DLD1 (cell line): Measurements from ENCODE around the gene MS4A2.
"Not testable (repeated sequence)": the region's sequence is repeated elsewhere in the genome, so short reads cannot be mapped to it uniquely, and the experiment has no call there.

Source experiments
- in situ Hi-C: cut with HindIII; loops from 2 replicates; pipeline ENCODE4 v1.10.0; 2017; ENCODE audit warnings: low sequenced_read_pairs

MS4A2 gene

DNA sequence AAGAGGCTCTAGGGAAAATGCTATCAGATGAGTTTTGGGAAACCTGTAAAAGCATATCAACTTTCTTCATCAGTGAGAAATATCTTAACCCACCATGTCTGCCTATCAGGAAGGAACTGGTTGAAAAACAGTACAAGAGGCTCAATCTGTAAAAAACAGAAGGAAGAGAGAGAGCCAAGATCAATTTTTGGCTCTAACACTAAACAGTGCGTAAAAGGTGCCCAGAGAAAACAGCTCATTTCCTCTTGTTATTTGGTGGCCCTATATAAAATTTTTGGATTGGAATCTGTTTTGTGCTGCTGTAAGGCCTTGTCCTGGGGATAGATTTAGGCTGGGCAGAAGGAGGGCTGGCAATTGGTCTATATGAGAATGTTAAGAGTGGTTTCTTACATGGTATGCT lies 12.1 kb downstream of the MS4A2 start:
- in situ Hi-C loops: no loop called here

DNA sequence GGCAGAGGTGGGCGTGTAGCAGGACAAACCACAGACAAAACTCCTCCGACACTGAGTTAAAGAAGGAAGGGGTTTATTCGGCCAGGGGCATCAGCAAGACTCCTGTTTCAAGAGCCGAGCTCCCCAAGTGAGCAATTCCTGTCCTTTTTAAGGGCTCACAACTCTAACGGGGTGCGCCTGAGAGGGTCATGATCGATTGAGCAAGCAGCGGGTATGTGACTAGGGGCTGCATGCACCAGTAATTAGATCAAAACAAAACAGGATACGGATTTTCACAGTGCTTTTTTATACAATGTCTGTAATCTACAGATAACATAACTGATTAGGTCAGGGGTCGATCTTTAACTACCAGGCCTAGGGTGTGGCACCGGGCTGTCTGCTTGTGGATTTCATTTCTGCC lies 12.9 kb downstream of the MS4A2 start:
- in situ Hi-C loops: not testable (repeated sequence)

DNA sequence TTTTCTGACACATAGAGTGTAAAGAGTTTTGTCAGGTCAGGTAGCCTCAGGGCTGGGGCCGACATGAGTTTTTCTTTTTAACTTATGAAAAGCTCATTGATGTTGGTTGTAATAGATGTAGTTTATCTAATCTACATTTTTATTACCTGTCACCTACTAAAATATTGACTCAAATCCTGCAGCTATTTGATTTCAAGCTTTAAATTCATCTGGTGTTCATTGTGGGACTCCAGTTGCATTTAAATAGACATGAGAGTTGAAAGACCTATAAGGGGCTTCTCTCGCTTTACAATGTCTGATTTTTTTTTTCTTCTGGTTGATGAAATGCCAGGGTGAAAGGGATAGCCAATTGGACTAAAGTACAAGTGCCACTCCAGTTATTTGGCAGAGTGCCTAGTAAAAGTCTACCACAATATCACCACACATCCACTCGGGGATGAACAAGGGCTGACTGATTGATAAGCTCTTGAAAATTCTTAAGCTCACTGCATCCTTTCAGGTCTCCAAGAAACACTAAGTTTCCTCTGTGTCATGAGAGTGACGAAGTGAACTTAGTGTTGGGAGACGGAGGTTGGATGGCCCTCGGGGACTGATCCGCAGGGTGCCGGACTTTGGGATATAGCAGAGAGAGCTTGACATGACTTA lies 16.1 kb downstream of the MS4A2 start:
- in situ Hi-C loops: not testable (repeated sequence)

GRCh38 chr11:60108631-60109030 lies 20.2 kb downstream of the MS4A2 start:
- in situ Hi-C loops: not testable (repeated sequence)

- in situ Hi-C loops: no loop called here
These were observed 23.3 kb downstream of the MS4A2 start for GRCh38 chr11:60111793-60112192.

GRCh38 chr11:60116996-60117790 lies 28.7 kb downstream of the MS4A2 start:
- in situ Hi-C loops: no loop called here

DNA sequence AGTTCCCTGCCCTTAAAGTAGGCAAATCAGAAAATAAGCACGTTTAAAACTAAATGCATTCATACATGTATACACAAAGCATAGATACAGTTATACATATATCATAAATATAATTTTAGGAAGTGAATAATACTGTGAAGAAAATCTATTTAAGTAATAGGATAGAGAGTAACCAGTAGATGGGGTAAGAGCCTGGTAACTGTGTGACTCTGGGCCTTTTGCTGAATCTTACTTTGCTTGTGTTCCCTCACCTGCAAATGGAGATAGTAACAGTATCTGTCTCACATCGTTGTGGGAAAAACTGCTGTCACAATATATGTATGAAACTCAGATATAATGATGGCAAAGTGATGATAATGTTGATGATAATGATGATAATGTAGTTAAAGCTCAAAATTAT lies 29.9 kb downstream of the MS4A2 start:
- in situ Hi-C loops: no loop called here

DNA sequence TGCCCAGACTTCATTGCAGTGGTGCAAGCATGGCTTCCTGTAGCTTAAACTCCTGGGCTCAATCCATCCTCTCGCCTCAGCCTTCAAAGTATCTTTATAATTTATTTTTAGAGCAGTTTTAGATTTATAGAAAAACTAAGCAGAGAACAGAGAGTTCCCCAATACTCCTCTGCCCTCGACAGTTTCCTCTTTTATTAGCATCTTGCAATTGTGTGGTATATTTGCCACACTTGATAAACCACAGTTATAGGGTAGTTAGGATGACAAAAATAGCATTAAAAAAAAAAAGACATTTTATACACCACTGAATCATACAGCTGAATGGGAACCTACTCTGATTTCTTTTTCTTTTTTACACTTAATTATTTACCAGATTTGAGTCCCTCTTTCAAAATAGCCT lies 31.2 kb downstream of the MS4A2 start:
- in situ Hi-C loops: no loop called here

DNA sequence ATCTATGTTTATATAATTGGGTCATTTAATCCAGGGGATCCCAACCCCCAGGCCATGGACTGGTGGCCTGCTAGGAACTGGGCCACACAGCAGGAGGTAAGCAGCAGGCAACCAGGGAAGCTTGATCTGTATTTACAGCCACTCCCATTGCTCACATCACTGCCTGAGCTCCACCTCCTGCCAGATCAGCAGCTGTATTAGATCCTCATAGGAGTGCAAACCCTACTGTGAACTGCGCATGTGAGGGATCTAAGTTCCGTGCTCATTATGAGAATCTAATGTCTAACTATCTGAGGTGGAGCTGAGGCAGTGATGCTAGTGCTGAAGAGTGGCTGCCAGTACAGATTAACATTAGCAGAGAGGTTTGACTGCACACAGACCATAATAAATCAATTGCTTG lies 32.8 kb downstream of the MS4A2 start:
- in situ Hi-C loops: no loop called here

- in situ Hi-C loops: no loop called here
These were observed 34.1 kb downstream of the MS4A2 start for GRCh38 chr11:60122414-60123036.

DNA sequence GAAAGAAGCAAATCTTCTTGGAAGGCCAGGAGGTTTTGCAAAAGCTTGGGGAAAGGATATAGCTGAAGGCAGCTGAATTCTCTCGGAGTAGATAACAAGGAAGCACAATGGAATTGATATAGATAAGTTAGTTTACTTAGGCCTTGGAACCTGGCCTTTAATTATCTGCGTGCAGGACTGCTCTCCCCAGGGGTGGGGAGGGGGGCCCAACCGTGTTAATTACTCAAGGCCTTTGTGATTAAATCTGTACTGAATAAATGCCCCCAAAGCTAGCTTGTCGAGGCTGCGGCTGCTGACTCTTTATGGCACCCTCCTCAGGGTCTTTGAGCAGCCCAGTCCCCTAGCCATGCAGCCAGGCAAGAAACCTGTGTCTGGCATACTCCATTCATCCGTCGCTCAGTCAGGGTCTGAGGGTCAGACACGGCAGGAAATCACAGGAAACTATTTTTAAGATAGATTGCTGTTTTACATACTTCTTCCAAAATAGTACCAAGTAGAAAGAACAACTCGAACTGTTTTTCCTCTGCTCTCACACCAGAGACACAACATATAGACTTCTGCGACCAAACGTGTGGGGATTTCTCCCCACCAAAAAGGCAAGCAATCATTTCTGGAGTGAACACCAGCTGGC lies 36.5 kb downstream of the MS4A2 start:
- in situ Hi-C loops: no loop called here

- in situ Hi-C loops: no loop called here
These were observed 37.6 kb downstream of the MS4A2 start for GRCh38 chr11:60125956-60126585.

- in situ Hi-C loops: no loop called here
These were observed 38.9 kb downstream of the MS4A2 start for GRCh38 chr11:60127311-60127811.

DNA sequence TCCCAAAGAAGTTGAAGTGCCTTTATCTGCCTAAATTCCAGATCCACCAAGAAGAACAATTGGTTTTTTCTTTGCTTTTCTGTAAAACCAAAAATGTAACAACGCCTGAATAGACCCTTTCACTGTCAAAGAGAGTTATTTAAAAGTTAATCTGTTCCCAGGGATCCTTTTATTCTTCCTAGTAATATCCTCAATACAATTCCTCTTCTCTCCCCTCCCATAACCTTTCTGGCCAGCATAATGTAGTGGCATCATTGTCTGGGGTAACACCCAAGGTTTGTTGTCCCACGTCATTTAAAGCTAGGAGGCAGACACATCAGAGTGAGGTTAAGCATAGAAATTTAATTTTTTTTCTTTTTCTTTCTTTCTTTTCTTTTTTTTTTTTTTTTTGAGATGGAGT lies 39.9 kb downstream of the MS4A2 start:
- in situ Hi-C loops: no loop called here

- in situ Hi-C loops: not testable (repeated sequence)
These were observed 40.4 kb downstream of the MS4A2 start for GRCh38 chr11:60128866-60129265.

DNA sequence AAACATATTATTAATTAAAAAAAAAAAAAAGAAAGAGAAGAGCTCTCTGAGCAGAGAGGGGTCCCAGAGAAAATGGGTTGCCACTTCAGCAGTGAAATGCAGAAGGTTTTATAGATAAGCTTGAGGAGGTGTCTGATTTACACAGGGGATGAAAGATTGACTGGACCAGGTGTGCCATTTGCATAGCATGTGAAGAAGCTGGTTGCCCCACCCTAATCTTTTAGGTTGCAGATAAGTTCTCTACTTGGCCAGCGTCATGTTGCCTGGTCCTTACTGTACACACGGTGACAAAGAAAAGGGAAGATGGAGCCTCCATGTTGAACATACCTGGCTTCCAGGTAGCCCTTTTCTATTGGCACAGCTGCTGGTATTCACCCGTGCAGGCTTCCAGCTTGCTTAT lies 41.4 kb downstream of the MS4A2 start:
- in situ Hi-C loops: no loop called here

GRCh38 chr11:60130496-60130895 lies 42.0 kb downstream of the MS4A2 start:
- in situ Hi-C loops: no loop called here

- in situ Hi-C loops: no loop called here
These were observed 43.4 kb downstream of the MS4A2 start for GRCh38 chr11:60131912-60132311.

- in situ Hi-C loops: no loop called here
These were observed 45.5 kb downstream of the MS4A2 start for GRCh38 chr11:60133917-60134316.

GRCh38 chr11:60143768-60144167 lies 55.3 kb downstream of the MS4A2 start:
- in situ Hi-C loops: no loop called here

DNA sequence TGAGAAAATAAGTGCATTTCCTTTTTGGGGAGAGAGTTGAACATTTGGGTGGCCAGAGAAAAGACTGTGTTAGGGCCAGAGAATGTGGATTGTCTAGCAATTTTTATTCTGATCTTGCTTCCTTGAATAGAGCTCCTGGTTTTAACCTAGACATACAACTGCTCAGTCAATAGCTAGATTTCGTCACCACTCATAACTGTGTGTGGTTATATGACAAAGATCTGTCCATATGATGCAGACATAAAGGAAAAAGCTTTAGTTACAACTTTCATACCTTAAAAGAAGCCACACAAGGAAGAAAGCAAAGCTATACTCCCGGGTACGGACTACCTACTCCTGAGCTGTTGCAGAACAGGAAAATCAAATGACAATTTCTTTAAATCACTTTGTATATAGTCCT lies 57.2 kb downstream of the MS4A2 start:
- in situ Hi-C loops: no loop called here
